ENCODE measurements around the gene TNFRSF14. TPM values are rescaled to one million over a fixed set of nuclear protein-coding genes. Genes with fewer than 3 reads are reported as not detected.

Gene TNFRSF14
- total and polyA plus RNA-seq, 4 donors, result 14.8 to 38.1 (median 29.1) TPM

DNA sequence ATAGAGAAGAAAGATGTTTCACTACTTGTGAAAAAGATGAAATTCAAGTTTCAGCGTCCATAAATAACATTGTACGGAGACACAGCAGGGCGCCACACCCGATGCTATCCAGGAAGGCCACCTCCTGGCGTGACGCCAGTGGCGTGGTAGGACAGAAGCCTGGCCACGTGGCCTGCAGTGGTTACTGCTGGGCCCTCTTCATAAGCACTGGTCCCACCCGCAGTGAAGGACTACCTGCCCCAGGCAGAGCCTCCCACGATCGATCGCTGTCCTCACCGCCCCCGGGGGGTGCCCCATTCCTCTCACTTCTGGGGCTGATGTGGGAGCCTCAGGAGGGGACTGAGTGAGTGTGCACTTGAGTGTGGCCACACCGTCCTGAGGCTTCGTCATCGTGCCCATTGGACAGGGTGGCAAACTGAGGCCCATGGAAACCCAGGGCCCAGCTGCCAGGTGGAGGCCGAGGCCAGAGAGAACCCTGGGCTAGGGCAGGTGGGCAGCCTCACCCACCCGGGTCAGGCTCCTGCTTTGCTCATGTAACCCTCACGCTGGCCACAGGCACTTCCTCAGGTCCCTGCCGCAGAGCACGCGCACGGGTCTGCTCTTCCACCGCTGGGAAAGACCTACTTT, 14.4 kb upstream of the TNFRSF14 start:
- WGBS, result 72% methylated on average over 25 of the region's 25 CpGs
- H3K36me3 ChIP-seq (ENCODE audit: control insufficient read depth in 4 of 4, insufficient read depth in 3 of 4, low read depth in 1 of 4, low read length in 3 of 4), result no peaks in the 10 kb centered on the region
- H3K27ac ChIP-seq (ENCODE audit: low read depth in 1 of 2, low read length in 2 of 2), result no peak overlapping the region
- peaks cover 0 to 22% (median 10%) of the 10 kb centered on the region in 4 donors for H3K4me1 ChIP-seq (ENCODE audit: control insufficient read depth in 4 of 4, insufficient read depth in 4 of 4, low read length in 3 of 4)
- H3K27me3 ChIP-seq (ENCODE audit: control insufficient read depth in 4 of 4, insufficient read depth in 4 of 4, low read length in 3 of 4), result no peaks in the 10 kb centered on the region
- no peak for DNase-seq (ENCODE audit: low spot score)
- no peak overlapping the region for H3K4me3 ChIP-seq (ENCODE audit: low read depth in 1 of 3, low read length in 3 of 3)
- no peak overlapping the region for H3K9ac ChIP-seq (ENCODE audit: low read depth in 1 of 2, low read length in 2 of 2)
- H3K9me3 ChIP-seq (ENCODE audit: control insufficient read depth in 4 of 4, low read length in 3 of 4), result no peaks in the 10 kb centered on the region
- TF ChIP-seq RXRA (IDR thresholded peaks at IDR 0.05) (no peak), GABPA (IDR thresholded peaks at IDR 0.05 in 1 of 2, conservative IDR thresholded peaks at IDR 0.05 in 1 of 2) (no peak), RAD21 (IDR thresholded peaks at IDR 0.05) (no peak), FOXA1 (IDR thresholded peaks at IDR 0.05) (no peak), SP1 (IDR thresholded peaks at IDR 0.05) (no peak), FOXA2 (IDR thresholded peaks at IDR 0.05) (no peak), YY1 (IDR thresholded peaks at IDR 0.05) (no peak)
- TF ChIP-seq, protein P1, sequence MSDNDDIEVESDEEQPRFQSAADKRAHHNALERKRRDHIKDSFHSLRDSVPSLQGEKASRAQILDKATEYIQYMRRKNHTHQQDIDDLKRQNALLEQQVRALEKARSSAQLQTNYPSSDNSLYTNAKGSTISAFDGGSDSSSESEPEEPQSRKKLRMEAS (IDR thresholded peaks at IDR 0.05), result no peak
- TF ChIP-seq, protein P2, sequence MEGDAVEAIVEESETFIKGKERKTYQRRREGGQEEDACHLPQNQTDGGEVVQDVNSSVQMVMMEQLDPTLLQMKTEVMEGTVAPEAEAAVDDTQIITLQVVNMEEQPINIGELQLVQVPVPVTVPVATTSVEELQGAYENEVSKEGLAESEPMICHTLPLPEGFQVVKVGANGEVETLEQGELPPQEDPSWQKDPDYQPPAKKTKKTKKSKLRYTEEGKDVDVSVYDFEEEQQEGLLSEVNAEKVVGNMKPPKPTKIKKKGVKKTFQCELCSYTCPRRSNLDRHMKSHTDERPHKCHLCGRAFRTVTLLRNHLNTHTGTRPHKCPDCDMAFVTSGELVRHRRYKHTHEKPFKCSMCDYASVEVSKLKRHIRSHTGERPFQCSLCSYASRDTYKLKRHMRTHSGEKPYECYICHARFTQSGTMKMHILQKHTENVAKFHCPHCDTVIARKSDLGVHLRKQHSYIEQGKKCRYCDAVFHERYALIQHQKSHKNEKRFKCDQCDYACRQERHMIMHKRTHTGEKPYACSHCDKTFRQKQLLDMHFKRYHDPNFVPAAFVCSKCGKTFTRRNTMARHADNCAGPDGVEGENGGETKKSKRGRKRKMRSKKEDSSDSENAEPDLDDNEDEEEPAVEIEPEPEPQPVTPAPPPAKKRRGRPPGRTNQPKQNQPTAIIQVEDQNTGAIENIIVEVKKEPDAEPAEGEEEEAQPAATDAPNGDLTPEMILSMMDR (IDR thresholded peaks at IDR 0.05; ENCODE audit: low read depth, low read length, missing input control), result no peak
- TF ChIP-seq, protein P3, sequence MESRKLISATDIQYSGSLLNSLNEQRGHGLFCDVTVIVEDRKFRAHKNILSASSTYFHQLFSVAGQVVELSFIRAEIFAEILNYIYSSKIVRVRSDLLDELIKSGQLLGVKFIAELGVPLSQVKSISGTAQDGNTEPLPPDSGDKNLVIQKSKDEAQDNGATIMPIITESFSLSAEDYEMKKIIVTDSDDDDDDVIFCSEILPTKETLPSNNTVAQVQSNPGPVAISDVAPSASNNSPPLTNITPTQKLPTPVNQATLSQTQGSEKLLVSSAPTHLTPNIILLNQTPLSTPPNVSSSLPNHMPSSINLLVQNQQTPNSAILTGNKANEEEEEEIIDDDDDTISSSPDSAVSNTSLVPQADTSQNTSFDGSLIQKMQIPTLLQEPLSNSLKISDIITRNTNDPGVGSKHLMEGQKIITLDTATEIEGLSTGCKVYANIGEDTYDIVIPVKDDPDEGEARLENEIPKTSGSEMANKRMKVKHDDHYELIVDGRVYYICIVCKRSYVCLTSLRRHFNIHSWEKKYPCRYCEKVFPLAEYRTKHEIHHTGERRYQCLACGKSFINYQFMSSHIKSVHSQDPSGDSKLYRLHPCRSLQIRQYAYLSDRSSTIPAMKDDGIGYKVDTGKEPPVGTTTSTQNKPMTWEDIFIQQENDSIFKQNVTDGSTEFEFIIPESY (IDR thresholded peaks at IDR 0.05), result no peak
- TF ChIP-seq, protein P4, sequence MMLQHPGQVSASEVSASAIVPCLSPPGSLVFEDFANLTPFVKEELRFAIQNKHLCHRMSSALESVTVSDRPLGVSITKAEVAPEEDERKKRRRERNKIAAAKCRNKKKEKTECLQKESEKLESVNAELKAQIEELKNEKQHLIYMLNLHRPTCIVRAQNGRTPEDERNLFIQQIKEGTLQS (IDR thresholded peaks at IDR 0.05), result no peak

DNA sequence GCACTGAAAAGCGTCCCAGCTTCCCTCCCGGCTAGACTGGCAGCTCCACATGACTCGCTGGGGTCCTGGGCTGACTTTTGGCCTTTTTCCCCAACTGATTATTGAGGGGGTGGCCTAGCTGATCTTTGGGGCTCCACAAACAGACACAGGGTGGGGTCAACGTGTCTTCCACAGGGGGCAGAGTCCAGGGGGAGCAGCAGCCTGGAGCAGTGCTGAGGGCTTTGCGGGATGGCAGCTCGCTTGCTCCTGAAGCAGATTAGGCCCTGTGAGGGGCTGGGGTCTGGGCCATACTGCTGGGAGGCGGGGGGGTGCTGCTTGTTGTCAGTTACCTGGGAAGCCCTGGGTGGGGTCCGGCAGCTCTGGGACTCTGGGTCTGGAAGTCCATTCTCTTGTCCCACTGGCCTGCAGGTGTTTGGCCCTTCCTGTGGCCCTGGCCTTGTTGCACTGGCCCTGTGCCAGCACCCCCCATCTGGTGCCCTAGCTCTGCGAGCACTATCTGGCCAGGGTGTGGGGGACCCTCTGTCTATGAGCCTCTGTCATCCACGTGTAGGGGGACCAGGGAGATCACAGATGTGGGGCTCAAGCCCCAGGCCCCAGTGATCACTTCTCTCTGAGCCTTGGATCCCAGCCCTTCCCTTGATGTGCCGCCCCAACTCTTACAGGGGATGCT, 13.8 kb upstream of the TNFRSF14 start:
- Histone ChIP-seq H3K4me1 (ENCODE audit: control insufficient read depth in 4 of 4, insufficient read depth in 4 of 4, low read length in 3 of 4) (peaks cover 4 to 29% (median 15%) of the 10 kb centered on the region in 4 donors), H3K36me3 (ENCODE audit: control insufficient read depth in 4 of 4, insufficient read depth in 3 of 4, low read depth in 1 of 4, low read length in 3 of 4) (no peaks in the 10 kb centered on the region), H3K4me3 (ENCODE audit: low read depth in 1 of 3, low read length in 3 of 3) (no peak overlapping the region), H3K27me3 (ENCODE audit: control insufficient read depth in 4 of 4, insufficient read depth in 4 of 4, low read length in 3 of 4) (no peaks in the 10 kb centered on the region), H3K9me3 (ENCODE audit: control insufficient read depth in 4 of 4, low read length in 3 of 4) (no peaks in the 10 kb centered on the region), H3K9ac (ENCODE audit: low read depth in 1 of 2, low read length in 2 of 2) (no peak overlapping the region), H3K27ac (ENCODE audit: low read depth in 1 of 2, low read length in 2 of 2) (no peak overlapping the region)
- WGBS, result 80% methylated on average over 11 of the region's 11 CpGs
- no peak for DNase-seq (ENCODE audit: low spot score)
- TF ChIP-seq NR2F2 (IDR thresholded peaks at IDR 0.05) (no peak), YY1 (IDR thresholded peaks at IDR 0.05) (no peak), SP1 (IDR thresholded peaks at IDR 0.05) (no peak), RXRA (IDR thresholded peaks at IDR 0.05) (no peak), EGR1 (IDR thresholded peaks at IDR 0.05; ENCODE audit: low read depth in 2 of 2) (no peak), FOXA2 (IDR thresholded peaks at IDR 0.05) (no peak), HNF4G (IDR thresholded peaks at IDR 0.05) (no peak), HNF4A (conservative IDR thresholded peaks at IDR 0.05) (no peak), TAF1 (conservative IDR thresholded peaks at IDR 0.05) (no peak), JUND (IDR thresholded peaks at IDR 0.05) (no peak), GABPA (IDR thresholded peaks at IDR 0.05 in 1 of 2, conservative IDR thresholded peaks at IDR 0.05 in 1 of 2) (no peak)
- TF ChIP-seq, protein P5, sequence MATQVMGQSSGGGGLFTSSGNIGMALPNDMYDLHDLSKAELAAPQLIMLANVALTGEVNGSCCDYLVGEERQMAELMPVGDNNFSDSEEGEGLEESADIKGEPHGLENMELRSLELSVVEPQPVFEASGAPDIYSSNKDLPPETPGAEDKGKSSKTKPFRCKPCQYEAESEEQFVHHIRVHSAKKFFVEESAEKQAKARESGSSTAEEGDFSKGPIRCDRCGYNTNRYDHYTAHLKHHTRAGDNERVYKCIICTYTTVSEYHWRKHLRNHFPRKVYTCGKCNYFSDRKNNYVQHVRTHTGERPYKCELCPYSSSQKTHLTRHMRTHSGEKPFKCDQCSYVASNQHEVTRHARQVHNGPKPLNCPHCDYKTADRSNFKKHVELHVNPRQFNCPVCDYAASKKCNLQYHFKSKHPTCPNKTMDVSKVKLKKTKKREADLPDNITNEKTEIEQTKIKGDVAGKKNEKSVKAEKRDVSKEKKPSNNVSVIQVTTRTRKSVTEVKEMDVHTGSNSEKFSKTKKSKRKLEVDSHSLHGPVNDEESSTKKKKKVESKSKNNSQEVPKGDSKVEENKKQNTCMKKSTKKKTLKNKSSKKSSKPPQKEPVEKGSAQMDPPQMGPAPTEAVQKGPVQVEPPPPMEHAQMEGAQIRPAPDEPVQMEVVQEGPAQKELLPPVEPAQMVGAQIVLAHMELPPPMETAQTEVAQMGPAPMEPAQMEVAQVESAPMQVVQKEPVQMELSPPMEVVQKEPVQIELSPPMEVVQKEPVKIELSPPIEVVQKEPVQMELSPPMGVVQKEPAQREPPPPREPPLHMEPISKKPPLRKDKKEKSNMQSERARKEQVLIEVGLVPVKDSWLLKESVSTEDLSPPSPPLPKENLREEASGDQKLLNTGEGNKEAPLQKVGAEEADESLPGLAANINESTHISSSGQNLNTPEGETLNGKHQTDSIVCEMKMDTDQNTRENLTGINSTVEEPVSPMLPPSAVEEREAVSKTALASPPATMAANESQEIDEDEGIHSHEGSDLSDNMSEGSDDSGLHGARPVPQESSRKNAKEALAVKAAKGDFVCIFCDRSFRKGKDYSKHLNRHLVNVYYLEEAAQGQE (IDR thresholded peaks at IDR 0.05), result no peak
- TF ChIP-seq, protein P4 (IDR thresholded peaks at IDR 0.05), result no peak
- TF ChIP-seq, protein P1 (IDR thresholded peaks at IDR 0.05), result no peak
